A673 (cell line): ENCODE data around the gene CDC42BPB.

Experiments used
- CTCF ChIP-seq: fragments of 300-800, 200-600 bp; sonication (generic); conservative IDR thresholded peaks from 2 replicates; pipeline ENCODE4 v1.5.1; 2017; ENCODE audit warnings: low read depth, mild to moderate bottlenecking, antibody characterized with exemption, low read length, moderate library complexity, mixed read lengths
- EZH2 ChIP-seq: fragments of 200-600 bp; sonication (generic); IDR thresholded peaks from 2 replicates; pipeline ENCODE4 v1.6.1; 2017; ENCODE audit warnings: borderline replicate concordance, low read depth, mild to moderate bottlenecking, mixed read lengths, antibody characterized with exemption, low read length; ENCODE audit not compliant: poor library complexity, severe bottlenecking

DNA sequence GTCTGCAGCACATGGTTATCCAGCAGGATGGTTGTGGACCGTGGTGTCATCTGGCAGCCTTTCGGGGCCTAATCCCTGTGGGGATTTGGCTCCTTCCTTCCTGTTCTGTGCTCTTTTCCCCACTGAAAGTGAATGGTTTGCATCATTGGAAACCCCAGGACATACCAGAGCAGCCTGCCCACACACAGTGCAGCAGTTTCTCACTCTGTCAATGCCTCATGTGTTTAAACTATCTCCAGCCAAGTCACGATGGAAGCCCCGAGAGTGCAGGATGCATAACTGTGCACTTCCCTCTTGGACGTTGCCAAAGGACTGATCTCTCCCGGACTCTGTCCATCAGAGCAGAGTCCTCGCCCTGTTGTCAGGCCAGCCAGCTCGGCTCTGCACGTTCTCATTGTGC, 163.9 kb downstream of the CDC42BPB start:
- TF ChIP-seq CTCF (no peak), EZH2 (no peak)
